ENCODE data around the gene NXN.

GRCh38 chr17:1013729-1014090 lies 34.1 kb upstream of the NXN start:
- TF ChIP-seq POLR2A (IDR thresholded peaks at IDR 0.05; ENCODE audit: low read depth, low read length), result no peak
- TF ChIP-seq POLR2AphosphoS5 (IDR thresholded peaks at IDR 0.05; ENCODE audit: low read depth, low read length), result no peak
- no peak for TF ChIP-seq TAF1 (IDR thresholded peaks at IDR 0.05; ENCODE audit: borderline replicate concordance, low read depth, low read length)
